GM21526 (cell line): ENCODE measurements around the gene ST7.
"Not testable (repeated sequence)": the region's sequence is repeated elsewhere in the genome, so short reads cannot be mapped to it uniquely, and the experiment has no call there.

Experiments
- ATAC-seq: cut with Tn5 transposase; IDR thresholded peaks from one replicate; pipeline ENCODE4 v1.9.1; 2021; ENCODE audit warnings: moderate library complexity; ENCODE audit not compliant: unreplicated experiment, low FRiP score

ST7 gene, protein sequence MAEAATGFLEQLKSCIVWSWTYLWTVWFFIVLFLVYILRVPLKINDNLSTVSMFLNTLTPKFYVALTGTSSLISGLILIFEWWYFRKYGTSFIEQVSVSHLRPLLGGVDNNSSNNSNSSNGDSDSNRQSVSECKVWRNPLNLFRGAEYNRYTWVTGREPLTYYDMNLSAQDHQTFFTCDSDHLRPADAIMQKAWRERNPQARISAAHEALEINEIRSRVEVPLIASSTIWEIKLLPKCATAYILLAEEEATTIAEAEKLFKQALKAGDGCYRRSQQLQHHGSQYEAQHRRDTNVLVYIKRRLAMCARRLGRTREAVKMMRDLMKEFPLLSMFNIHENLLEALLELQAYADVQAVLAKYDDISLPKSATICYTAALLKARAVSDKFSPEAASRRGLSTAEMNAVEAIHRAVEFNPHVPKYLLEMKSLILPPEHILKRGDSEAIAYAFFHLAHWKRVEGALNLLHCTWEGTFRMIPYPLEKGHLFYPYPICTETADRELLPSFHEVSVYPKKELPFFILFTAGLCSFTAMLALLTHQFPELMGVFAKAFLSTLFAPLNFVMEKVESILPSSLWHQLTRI

DNA sequence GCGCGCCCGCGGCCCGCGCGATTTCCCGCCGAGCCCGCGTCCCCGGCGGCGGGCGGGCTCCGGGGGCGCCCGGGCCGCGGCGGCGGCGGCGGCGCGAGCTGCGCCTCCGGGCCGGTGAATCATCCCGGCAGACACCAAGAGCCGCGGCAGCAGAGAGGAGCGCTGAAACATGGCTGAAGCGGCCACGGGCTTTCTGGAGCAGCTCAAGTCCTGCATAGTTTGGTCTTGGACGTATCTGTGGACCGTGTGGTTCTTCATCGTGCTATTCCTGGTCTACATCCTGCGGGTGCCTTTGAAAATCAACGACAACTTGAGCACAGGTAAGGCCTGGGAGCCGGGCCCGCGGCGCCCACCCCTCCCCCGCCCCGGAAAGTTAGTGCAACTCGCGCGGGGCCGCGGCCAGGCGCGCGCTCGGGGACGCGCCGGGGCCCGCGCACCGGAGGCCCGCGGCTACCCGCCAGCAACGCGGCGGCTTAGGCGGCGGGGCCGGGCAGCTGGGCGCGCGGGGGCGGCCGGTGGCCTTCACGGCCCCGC is at the start of gene ST7:
Gene ST7 (plus strand): TSS at position 130 of the 534 bp plus-strand sequence. CDS start 40 bp downstream, at position 170.
- ATAC-seq = peak; percentile 37

DNA sequence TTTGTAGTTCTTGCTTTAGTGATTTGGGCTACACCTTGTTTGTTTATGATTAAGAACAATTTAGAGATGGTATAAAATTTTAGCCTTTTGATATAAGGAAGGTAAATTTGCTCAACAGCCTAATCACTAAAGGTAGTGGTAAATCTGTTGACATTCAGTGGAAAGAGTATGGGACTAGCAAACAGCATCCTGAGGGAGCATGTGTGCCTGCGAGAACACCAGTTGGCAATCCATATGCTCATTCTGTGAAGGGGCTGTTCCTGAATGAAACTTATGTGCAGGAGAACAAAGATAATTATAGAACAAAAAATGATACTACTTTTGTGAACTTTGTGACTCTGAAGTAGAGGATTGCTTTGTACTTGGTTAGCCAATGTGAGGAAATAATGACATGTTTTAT is 46.9 kb upstream of the ST7 start:
- no peak for ATAC-seq

- no peak for ATAC-seq
Observed at GRCh38 chr7:116910383-116910782, 42.9 kb upstream of the ST7 start.

DNA sequence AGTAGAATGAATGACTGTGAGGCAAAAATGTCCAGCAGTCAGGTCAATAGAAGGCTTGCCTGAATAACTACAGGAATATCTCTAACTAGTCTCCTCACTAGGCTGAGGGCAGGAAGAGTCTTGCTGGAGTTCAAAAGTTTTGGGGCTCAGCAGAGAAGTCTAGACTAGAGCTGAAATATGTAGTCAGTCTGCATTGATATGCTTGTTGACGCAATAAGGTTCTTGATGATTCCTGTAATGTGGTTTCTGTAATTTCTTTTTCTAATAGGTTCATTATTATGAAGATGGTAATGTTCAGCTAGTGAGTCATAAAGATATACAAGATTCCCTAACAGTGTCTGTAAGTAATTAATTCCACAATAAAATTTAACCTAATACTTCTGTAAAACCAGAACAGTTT is 41.5 kb upstream of the ST7 start:
- no peak for ATAC-seq

- ATAC-seq = no peak
Observed at GRCh38 chr7:116912269-116912909, 40.9 kb upstream of the ST7 start.

DNA sequence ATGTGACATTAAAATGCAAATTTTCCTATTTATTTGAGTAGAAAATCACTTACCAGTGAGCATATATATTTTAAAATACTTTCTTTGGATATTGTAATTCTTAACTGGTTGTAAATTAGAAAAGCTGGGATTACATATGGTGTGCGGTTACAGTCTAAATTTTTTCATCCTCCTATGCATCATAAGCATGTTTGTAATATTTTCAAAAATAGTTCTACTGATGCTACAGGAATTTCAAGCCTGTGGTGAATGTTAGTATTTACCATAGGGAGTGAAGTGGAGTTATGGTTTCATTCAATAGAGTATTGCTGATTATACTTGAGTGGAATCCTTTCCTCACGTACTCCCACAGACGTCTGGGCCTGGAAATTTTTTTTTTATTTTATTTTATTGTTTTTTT is 34.6 kb upstream of the ST7 start:
- no peak for ATAC-seq

- no peak for ATAC-seq
Observed at GRCh38 chr7:116920359-116920758, 32.9 kb upstream of the ST7 start.

- ATAC-seq = no peak
Observed at GRCh38 chr7:116922545-116922944, 30.8 kb upstream of the ST7 start.

GRCh38 chr7:116924741-116925140 is 28.6 kb upstream of the ST7 start:
- ATAC-seq = no peak

GRCh38 chr7:116929021-116929420 is 24.3 kb upstream of the ST7 start:
- no peak for ATAC-seq

DNA sequence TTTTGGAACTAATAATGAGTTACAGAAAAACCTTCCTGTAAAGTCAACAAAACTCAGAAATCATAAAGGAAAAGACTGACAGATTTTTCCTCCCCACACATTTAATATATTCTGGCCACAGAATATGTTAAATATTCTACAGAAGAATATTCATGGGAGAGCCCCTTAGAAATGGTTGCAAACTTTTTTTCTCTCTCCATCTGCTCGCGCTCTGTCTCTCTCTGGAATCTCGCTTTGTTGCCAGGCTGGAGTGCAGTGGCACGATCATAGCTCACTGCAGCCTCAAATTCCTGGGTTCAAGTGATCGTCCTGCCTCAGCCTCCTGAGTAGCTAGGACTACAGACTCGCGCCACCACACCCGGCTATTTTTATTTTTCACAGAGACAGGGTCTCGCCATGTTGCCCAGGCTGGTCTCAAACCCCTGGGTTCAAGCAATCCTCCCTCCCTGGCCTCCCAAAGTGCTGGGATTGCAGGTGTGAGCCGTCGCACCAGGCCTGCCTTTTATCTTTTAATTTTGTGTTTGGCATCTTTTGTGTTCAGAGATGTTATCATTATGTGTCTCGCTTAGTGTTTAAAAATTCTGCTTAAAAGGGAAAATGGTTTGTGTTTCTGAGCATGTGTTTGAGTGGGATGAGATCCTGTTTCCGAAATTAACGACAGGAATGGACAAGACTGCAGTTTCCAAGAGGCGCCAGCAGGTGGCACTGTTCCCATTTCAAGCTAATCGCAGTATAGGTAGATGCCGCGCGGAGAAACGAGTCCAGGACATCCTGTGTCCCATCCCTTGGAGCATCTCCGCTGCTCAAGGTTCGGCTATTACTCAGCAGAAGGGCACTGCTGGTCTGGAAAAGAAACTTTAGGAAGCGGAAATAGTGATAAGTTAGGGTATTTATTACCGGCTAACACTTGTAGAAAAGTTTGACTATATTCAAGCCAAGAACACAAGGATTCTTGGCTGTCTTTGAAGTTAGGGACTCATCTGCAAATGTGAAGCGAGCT is 23.1 kb upstream of the ST7 start:
- peak; percentile 79 for ATAC-seq

DNA sequence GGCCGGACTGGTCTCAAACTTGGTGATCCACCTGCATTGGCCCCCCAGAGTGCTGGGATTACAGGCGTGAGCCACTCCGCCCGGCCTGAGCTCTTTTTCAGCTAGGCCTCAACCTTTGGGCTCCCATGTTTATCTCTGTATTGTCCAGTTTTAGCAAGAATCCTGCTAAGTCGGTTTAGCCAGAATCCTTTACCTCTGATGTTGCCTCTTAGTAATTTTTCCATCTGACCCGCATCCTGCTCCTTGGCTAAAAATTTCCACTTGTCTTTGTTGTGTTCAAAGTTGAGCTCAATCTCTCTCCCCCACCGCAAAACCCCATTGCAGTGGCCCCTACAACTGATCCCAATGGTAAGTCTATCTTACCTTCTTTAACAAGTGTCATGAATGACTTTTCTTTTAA is 20.7 kb upstream of the ST7 start:
- ATAC-seq = no peak

GRCh38 chr7:116933465-116933864 is 19.8 kb upstream of the ST7 start:
- no peak for ATAC-seq

- no peak for ATAC-seq
Observed at GRCh38 chr7:116934580-116934979, 18.7 kb upstream of the ST7 start.

DNA sequence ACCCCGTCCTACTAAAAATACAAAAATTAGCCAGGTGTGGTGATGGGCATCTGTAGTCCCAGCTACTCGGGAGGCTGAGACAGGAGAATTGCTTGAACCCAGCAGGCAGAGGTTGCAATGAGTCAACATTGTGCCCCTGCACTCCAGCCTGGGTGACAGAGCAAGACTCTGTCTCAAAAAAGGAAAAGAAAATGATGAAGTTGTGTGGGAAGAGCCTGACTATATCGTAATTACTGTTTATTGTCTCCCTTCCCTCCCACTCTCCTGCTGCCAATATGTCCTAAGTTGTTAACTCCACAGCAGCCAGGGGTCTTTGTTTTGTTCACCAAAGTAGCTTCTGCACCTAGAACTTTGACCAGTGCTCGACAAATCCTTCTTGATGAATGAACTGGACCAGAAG is 16.5 kb upstream of the ST7 start:
- ATAC-seq = not testable (repeated sequence)

- ATAC-seq = no peak
Observed at GRCh38 chr7:116938678-116939077, 14.6 kb upstream of the ST7 start.

- ATAC-seq = no peak
Observed at GRCh38 chr7:116940689-116941370, 12.5 kb upstream of the ST7 start.

DNA sequence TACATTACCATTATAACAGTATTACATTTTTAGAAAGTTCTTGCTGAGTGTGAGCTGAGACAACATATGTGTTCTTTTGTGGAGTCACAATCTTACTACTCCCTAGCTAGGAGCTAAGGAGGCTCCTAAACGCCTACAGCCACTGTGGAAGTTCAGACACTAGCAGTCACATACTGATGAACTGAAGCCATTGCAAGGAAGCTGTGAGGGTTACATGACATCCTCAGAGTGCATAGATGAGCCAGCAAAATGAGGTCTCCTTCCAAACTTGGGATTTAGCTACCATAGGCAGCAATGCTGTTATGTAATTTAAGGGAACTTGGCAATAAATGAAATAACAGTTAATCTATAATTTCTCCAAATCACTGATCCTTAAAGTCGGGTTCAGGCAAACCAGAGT is 10.8 kb upstream of the ST7 start:
- ATAC-seq = no peak

DNA sequence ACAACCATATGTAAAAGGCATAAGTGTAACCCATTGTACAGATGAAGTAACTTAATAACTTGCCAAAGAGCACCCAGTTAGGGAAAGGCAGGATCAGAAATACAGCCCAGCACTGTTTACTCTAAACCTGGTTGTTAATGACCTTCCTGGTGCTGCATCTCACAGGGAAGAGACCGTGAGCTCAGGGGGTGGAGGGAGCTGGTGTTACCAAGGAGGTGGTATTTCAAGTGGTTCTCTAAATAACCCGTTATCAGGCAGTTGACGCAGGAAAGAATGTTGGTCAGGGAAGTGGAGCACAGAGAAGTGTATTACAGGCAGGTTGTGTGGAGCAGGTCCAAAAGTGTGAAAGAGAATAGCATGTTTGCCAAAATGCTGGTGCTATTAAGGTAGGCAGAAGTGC is 4.4 kb upstream of the ST7 start:
- no peak for ATAC-seq
